ENCODE measurements around the gene PCP2. TPM values are rescaled to one million over a fixed set of nuclear protein-coding genes. Genes with fewer than 3 reads are reported as not detected.

PCP2 gene
- total RNA-seq, 1 donor from 2014 or later = not detected

GRCh38 chr19:7663706-7664105 is 30.2 kb upstream of the PCP2 start:
- no peaks in the 10 kb centered on the region for H3K36me3 ChIP-seq (ENCODE audit: control insufficient read depth, insufficient read depth, low read length)
- H3K4me3 ChIP-seq (ENCODE audit: low read depth, low read length) = no peak overlapping the region
- H3K27me3 ChIP-seq (ENCODE audit: control insufficient read depth, insufficient read depth, low read length) = no peaks in the 10 kb centered on the region
- TF ChIP-seq, protein P1, sequence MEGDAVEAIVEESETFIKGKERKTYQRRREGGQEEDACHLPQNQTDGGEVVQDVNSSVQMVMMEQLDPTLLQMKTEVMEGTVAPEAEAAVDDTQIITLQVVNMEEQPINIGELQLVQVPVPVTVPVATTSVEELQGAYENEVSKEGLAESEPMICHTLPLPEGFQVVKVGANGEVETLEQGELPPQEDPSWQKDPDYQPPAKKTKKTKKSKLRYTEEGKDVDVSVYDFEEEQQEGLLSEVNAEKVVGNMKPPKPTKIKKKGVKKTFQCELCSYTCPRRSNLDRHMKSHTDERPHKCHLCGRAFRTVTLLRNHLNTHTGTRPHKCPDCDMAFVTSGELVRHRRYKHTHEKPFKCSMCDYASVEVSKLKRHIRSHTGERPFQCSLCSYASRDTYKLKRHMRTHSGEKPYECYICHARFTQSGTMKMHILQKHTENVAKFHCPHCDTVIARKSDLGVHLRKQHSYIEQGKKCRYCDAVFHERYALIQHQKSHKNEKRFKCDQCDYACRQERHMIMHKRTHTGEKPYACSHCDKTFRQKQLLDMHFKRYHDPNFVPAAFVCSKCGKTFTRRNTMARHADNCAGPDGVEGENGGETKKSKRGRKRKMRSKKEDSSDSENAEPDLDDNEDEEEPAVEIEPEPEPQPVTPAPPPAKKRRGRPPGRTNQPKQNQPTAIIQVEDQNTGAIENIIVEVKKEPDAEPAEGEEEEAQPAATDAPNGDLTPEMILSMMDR (IDR thresholded peaks at IDR 0.05; ENCODE audit: insufficient read depth, low read length, poor library complexity, severe bottlenecking) = no peak
- DNase-seq (ENCODE audit: low read depth) = no peak

GRCh38 chr19:7662657-7663056 is 29.1 kb upstream of the PCP2 start:
- Histone ChIP-seq H3K4me3 (ENCODE audit: low read depth, low read length) (no peak overlapping the region), H3K27me3 (ENCODE audit: control insufficient read depth, insufficient read depth, low read length) (peaks cover 2% of the 10 kb centered on the region), H3K36me3 (ENCODE audit: control insufficient read depth, insufficient read depth, low read length) (no peaks in the 10 kb centered on the region)
- DNase-seq (ENCODE audit: low read depth) = no peak
- TF ChIP-seq, protein P1 (IDR thresholded peaks at IDR 0.05; ENCODE audit: insufficient read depth, low read length, poor library complexity, severe bottlenecking) = no peak

- Histone ChIP-seq H3K36me3 (ENCODE audit: control insufficient read depth, insufficient read depth, low read length) (no peaks in the 10 kb centered on the region), H3K27me3 (ENCODE audit: control insufficient read depth, insufficient read depth, low read length) (peaks cover 2% of the 10 kb centered on the region), H3K4me3 (ENCODE audit: low read depth, low read length) (no peak overlapping the region)
- TF ChIP-seq, protein P1 (IDR thresholded peaks at IDR 0.05; ENCODE audit: insufficient read depth, low read length, poor library complexity, severe bottlenecking) = no peak
- DNase-seq (ENCODE audit: low read depth) = no peak
These were observed 28.4 kb upstream of the PCP2 start for GRCh38 chr19:7661744-7662538.

- TF ChIP-seq, protein P1 (IDR thresholded peaks at IDR 0.05; ENCODE audit: insufficient read depth, low read length, poor library complexity, severe bottlenecking) = no peak
- H3K36me3 ChIP-seq (ENCODE audit: control insufficient read depth, insufficient read depth, low read length) = no peaks in the 10 kb centered on the region
- peaks cover 5% of the 10 kb centered on the region for H3K27me3 ChIP-seq (ENCODE audit: control insufficient read depth, insufficient read depth, low read length)
- no peak overlapping the region for H3K4me3 ChIP-seq (ENCODE audit: low read depth, low read length)
- no peak for DNase-seq (ENCODE audit: low read depth)
These were observed 24.7 kb upstream of the PCP2 start for GRCh38 chr19:7658219-7658686.

GRCh38 chr19:7657131-7657751 is 23.7 kb upstream of the PCP2 start:
- DNase-seq (ENCODE audit: low read depth) = no peak
- Histone ChIP-seq H3K36me3 (ENCODE audit: control insufficient read depth, insufficient read depth, low read length) (no peaks in the 10 kb centered on the region), H3K27me3 (ENCODE audit: control insufficient read depth, insufficient read depth, low read length) (peaks cover 5% of the 10 kb centered on the region), H3K4me3 (ENCODE audit: low read depth, low read length) (no peak overlapping the region)
- TF ChIP-seq, protein P1 (IDR thresholded peaks at IDR 0.05; ENCODE audit: insufficient read depth, low read length, poor library complexity, severe bottlenecking) = no peak
